ENCODE results near the gene APEX1. TPM values are rescaled to one million over a fixed set of nuclear protein-coding genes. Genes with fewer than 3 reads are reported as not detected.

APEX1 gene
- total and polyA plus RNA-seq, 7 donors = 61.1 to 111 (median 90.5) TPM

- no peaks in the 10 kb centered on the region for H3K36me3 ChIP-seq (ENCODE audit: insufficient read depth in 1 of 2, low read depth in 1 of 2)
- H3K4me1 ChIP-seq = no peaks in the 10 kb centered on the region
- H3K9me3 ChIP-seq = no peaks in the 10 kb centered on the region
- H3K27me3 ChIP-seq (ENCODE audit: insufficient read depth in 3 of 3, low read length in 2 of 3) = no peaks in the 10 kb centered on the region
- no peak overlapping the region for H3K27ac ChIP-seq
- ATAC-seq (no peak), DNase-seq (no peak)
- no peak for TF ChIP-seq CTCF (IDR thresholded peaks at IDR 0.05)
- intact Hi-C loops (cut with DNase I) = no loop called here
- 52 to 57% (median 52%) methylated on average over 6 of the region's 6 CpGs for WGBS, 3 donors
- H3K4me3 ChIP-seq = no peak overlapping the region
Observed at GRCh38 chr14:20490563-20490962, 35.5 kb downstream of the APEX1 start.

- Histone ChIP-seq H3K4me1 (no peaks in the 10 kb centered on the region), H3K9me3 (no peaks in the 10 kb centered on the region), H3K36me3 (ENCODE audit: insufficient read depth in 1 of 2, low read depth in 1 of 2) (no peaks in the 10 kb centered on the region), H3K27ac (no peak overlapping the region), H3K27me3 (ENCODE audit: insufficient read depth in 3 of 3, low read length in 2 of 3) (no peaks in the 10 kb centered on the region), H3K4me3 (no peak overlapping the region)
- DNase-seq = no peak
- intact Hi-C loops (cut with DNase I) = no loop called here
- no peak for TF ChIP-seq CTCF (IDR thresholded peaks at IDR 0.05)
- no peak for ATAC-seq
- 86 to 97% (median 96%) methylated on average over 4 of the region's 4 CpGs for WGBS, 3 donors
Observed at GRCh38 chr14:20492486-20492885, 37.5 kb downstream of the APEX1 start.

- no peak for DNase-seq
- ATAC-seq = no peak
- Histone ChIP-seq H3K9me3 (no peaks in the 10 kb centered on the region), H3K27ac (no peak overlapping the region), H3K4me3 (no peak overlapping the region), H3K27me3 (ENCODE audit: insufficient read depth in 3 of 3, low read length in 2 of 3) (no peaks in the 10 kb centered on the region), H3K36me3 (ENCODE audit: insufficient read depth in 1 of 2, low read depth in 1 of 2) (no peaks in the 10 kb centered on the region), H3K4me1 (no peaks in the 10 kb centered on the region)
- 56 to 81% (median 58%) methylated on average over 2 of the region's 2 CpGs for WGBS, 3 donors
- no peak for TF ChIP-seq CTCF (IDR thresholded peaks at IDR 0.05)
- intact Hi-C loops (cut with DNase I) = no loop called here
Observed at GRCh38 chr14:20493634-20494033, 38.6 kb downstream of the APEX1 start.

- Histone ChIP-seq H3K9me3 (no peaks in the 10 kb centered on the region), H3K4me1 (no peaks in the 10 kb centered on the region), H3K27ac (no peak overlapping the region), H3K4me3 (no peak overlapping the region), H3K27me3 (ENCODE audit: insufficient read depth in 3 of 3, low read length in 2 of 3) (no peaks in the 10 kb centered on the region), H3K36me3 (ENCODE audit: insufficient read depth in 1 of 2, low read depth in 1 of 2) (no peaks in the 10 kb centered on the region)
- no peak for TF ChIP-seq CTCF (IDR thresholded peaks at IDR 0.05)
- no peak for ATAC-seq
- 74 to 77% (median 74%) methylated on average over 8 of the region's 8 CpGs for WGBS, 3 donors
- DNase-seq = no peak
- intact Hi-C loops (cut with DNase I) = no loop called here
Observed at GRCh38 chr14:20494935-20495766, 40.1 kb downstream of the APEX1 start.

- WGBS, 3 donors = 76 to 85% (median 80%) methylated on average over 2 of the region's 2 CpGs
- ATAC-seq (no peak), DNase-seq (no peak)
- Histone ChIP-seq H3K36me3 (ENCODE audit: insufficient read depth in 1 of 2, low read depth in 1 of 2) (no peaks in the 10 kb centered on the region), H3K27me3 (ENCODE audit: insufficient read depth in 3 of 3, low read length in 2 of 3) (no peaks in the 10 kb centered on the region), H3K9me3 (no peaks in the 10 kb centered on the region), H3K4me3 (no peak overlapping the region), H3K27ac (peak overlapping the region; percentile 58), H3K4me1 (no peaks in the 10 kb centered on the region)
- intact Hi-C loops (cut with DNase I) = no loop called here
- TF ChIP-seq CTCF (IDR thresholded peaks at IDR 0.05) = no peak
Observed at GRCh38 chr14:20498622-20499021, 43.6 kb downstream of the APEX1 start.
